ENCODE data around the gene OBP2B. TPM values are rescaled to one million over a fixed set of nuclear protein-coding genes. Genes with fewer than 3 reads are reported as not detected.

Gene OBP2B
- polyA plus RNA-seq, 1 experiment: not detected

GRCh38 chr9:133250741-133251170, 41.7 kb upstream of the OBP2B start:
- POLR2A ChIA-PET: no interaction called here

GRCh38 chr9:133249337-133249736, 40.3 kb upstream of the OBP2B start:
- Histone ChIP-seq H3K36me3 (ENCODE audit: control insufficient read depth, insufficient read depth, low read length) (no peaks in the 10 kb centered on the region), H3K27me3 (ENCODE audit: control insufficient read depth, insufficient read depth, low read length) (peaks cover 8% of the 10 kb centered on the region), H3K4me3 (ENCODE audit: low read depth, low read length) (no peak overlapping the region)
- no peak for TF ChIP-seq CTCF (IDR thresholded peaks at IDR 0.05; ENCODE audit: insufficient read depth, low read depth, low read length)
- ChIA-PET CTCF (no interaction called here), POLR2A (no interaction called here)
- no peak for DNase-seq (ENCODE audit: low read depth)

More at GRCh38 chr9:133250741-133251170, 41.7 kb upstream of the OBP2B start:
- H3K36me3 ChIP-seq (ENCODE audit: control insufficient read depth, insufficient read depth, low read length): no peaks in the 10 kb centered on the region
- peaks cover 8% of the 10 kb centered on the region for H3K27me3 ChIP-seq (ENCODE audit: control insufficient read depth, insufficient read depth, low read length)
- no peak for TF ChIP-seq CTCF (IDR thresholded peaks at IDR 0.05; ENCODE audit: insufficient read depth, low read depth, low read length)
- no peak overlapping the region for H3K4me3 ChIP-seq (ENCODE audit: low read depth, low read length)
- DNase-seq (ENCODE audit: low read depth): no peak
- CTCF ChIA-PET: no interaction called here

- TF ChIP-seq CTCF (IDR thresholded peaks at IDR 0.05; ENCODE audit: insufficient read depth, low read depth, low read length): no peak
- Histone ChIP-seq H3K4me3 (ENCODE audit: low read depth, low read length) (no peak overlapping the region), H3K36me3 (ENCODE audit: control insufficient read depth, insufficient read depth, low read length) (no peaks in the 10 kb centered on the region), H3K27me3 (ENCODE audit: control insufficient read depth, insufficient read depth, low read length) (peaks cover 8% of the 10 kb centered on the region)
- ChIA-PET CTCF (no interaction called here), POLR2A (no interaction called here)
- DNase-seq (ENCODE audit: low read depth): no peak
These were observed 39.8 kb upstream of the OBP2B start for GRCh38 chr9:133248726-133249295.

GRCh38 chr9:133247632-133248031, 38.6 kb upstream of the OBP2B start:
- DNase-seq (ENCODE audit: low read depth): no peak
- ChIA-PET POLR2A (no interaction called here), CTCF (interaction anchor here (1.5 to 1.7 kb wide), 2 partner anchors 9 to 60 kb away, joined by 3 to 6 read pairs; no protein-coding TSS in a partner anchor)
- H3K4me3 ChIP-seq (ENCODE audit: low read depth, low read length): no peak overlapping the region
- H3K27me3 ChIP-seq (ENCODE audit: control insufficient read depth, insufficient read depth, low read length): peaks cover 8% of the 10 kb centered on the region
- no peaks in the 10 kb centered on the region for H3K36me3 ChIP-seq (ENCODE audit: control insufficient read depth, insufficient read depth, low read length)
- TF ChIP-seq CTCF (IDR thresholded peaks at IDR 0.05; ENCODE audit: insufficient read depth, low read depth, low read length): no peak

- Histone ChIP-seq H3K36me3 (ENCODE audit: control insufficient read depth, insufficient read depth, low read length) (no peaks in the 10 kb centered on the region), H3K4me3 (ENCODE audit: low read depth, low read length) (no peak overlapping the region), H3K27me3 (ENCODE audit: control insufficient read depth, insufficient read depth, low read length) (peaks cover 8% of the 10 kb centered on the region)
- no peak for DNase-seq (ENCODE audit: low read depth)
- ChIA-PET CTCF (interaction anchor here (1.5 to 1.7 kb wide), 2 partner anchors 8 to 59 kb away, joined by 3 to 6 read pairs; no protein-coding TSS in a partner anchor), POLR2A (no interaction called here)
- no peak for TF ChIP-seq CTCF (IDR thresholded peaks at IDR 0.05; ENCODE audit: insufficient read depth, low read depth, low read length)
These were observed 37.9 kb upstream of the OBP2B start for GRCh38 chr9:133246991-133247390.

Measured in BJ (cell line).